ENCODE results near the gene UGT3A1.

The UGT3A1 gene

DNA sequence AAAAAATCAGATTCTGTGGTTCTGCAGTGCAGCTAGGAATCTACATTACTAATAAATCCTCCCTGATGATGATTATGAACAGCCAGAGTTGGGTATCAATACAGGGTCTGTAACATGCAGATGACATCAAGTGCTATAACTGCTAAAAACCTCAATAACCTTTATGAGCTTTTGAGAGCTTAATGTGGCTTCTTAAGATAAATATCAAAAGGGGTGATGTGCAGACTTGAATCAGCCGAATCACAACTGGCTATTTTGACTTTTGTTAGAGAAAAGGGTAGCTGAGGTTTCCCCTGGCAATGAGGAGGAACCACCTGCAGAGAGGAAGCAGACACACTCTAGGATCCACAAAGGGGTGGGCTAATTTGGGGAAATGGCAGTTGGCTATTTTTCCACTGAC is 83.0 kb downstream of the UGT3A1 start:
- no peak for DNase-seq

DNA sequence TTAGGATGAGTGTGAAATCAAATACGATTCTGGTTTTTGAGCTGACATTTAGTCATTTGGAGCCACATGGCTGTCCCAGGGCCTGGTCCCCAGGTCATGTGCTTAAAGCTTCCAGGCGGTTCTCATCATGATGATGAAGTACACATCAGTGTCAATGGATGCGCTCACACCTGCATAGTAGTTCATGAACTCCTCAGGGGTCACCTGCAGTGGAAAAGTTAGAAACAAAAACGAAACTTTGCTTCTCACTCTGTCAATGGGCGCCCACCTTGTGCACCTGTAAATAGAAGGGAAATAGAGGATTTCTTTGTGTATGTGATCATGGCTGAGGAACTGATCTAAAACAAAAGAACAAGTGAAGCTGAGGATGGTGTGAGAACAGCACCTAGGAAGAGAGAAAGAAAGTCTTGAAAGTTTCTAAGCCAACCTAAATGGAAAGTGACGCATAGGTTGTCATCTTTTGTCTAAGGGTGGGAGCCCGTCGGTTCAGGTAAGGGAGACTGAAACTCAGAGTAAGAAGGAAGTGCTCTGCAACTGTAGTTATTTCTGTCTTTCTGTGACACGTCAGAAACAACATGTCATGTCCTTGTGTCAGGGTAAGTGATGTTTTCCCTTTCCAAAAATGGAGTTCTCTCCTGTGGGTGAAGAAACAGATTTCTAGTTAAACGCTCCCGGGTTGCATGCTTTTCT is 86.6 kb downstream of the UGT3A1 start:
- TF ChIP-seq POLR2A (IDR thresholded peaks at IDR 0.05; ENCODE audit: low read length) = no peak
- TF ChIP-seq GATA1 (IDR thresholded peaks at IDR 0.05; ENCODE audit: low read depth, low read length) = no peak
- DNase-seq = no peak

More for the DNA sequence above, 83.0 kb downstream of the UGT3A1 start:
- no peak for TF ChIP-seq GATA1 (IDR thresholded peaks at IDR 0.05; ENCODE audit: low read depth, low read length)
- no peak for TF ChIP-seq POLR2A (IDR thresholded peaks at IDR 0.05; ENCODE audit: low read length)

DNA sequence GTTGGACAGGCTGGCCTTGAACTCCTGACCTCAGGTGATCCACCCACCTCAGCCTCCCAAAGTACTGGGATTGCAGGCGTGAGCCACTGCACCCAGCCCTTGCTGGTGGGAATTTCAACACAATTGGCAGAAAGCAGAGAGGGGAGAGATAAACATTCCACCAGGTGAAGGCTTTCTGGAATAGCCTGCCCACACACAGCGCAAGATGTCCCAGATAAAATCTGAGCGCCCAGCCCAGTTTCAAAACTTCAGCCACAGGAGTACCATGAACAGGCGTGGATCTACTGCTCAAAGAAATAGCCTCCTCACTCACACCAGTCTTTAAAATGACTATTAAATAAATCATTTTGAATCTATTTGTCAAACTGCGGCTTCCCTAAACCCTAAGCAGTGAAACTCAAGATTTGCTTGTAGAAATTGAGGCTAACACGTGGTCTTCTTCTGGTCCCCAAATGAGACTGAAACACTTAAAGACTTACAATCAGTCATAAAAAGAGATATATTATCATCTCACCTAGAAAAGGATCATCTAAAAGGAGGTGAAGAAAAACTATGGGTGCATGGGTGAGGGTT is 87.5 kb downstream of the UGT3A1 start:
- DNase-seq = no peak
- TF ChIP-seq GATA1 (IDR thresholded peaks at IDR 0.05; ENCODE audit: low read depth, low read length) (no peak), POLR2A (IDR thresholded peaks at IDR 0.05; ENCODE audit: low read length) (no peak)

DNA sequence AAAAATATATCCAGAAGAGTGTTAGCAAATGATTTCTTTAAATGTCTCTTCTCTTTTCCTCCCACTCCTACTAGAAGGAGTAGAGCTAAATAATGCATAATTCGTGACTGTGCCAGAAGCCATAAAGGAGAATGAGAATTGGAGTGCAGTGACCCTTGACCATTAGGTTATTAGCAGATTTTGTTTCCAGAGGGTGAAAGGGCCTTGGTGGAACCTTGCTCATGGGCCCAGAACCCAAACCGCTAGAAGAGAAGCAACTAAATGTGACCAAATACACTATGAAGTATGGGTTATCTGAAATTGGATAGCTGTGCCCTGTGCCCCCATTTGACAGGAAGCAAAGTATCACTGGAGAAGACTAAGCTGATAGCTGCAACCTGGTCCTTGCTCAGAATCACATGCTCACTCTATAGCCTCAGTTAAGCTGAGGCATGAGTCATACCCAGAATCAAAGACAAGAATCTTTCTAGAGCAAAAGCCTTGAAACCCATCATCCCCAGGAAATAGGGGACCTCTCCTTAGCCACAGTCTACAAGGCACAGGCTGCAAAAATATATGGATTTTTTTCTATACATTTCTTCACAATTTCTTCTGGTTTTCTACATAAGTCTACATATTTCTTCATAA is 89.0 kb downstream of the UGT3A1 start:
- no peak for DNase-seq

More for the DNA sequence above, 89.0 kb downstream of the UGT3A1 start:
- no peak for TF ChIP-seq GATA1 (IDR thresholded peaks at IDR 0.05; ENCODE audit: low read depth, low read length)
- TF ChIP-seq POLR2A (IDR thresholded peaks at IDR 0.05; ENCODE audit: low read length) = no peak
